OCI-LY7 (cell line): ENCODE results near the gene LRIT1. TPM values are rescaled to one million over a fixed set of nuclear protein-coding genes. Genes with fewer than 3 reads are reported as not detected.

ENCODE experiments used
- Bru-seq: library from RNA; stranded (reverse); fragments of 400-500 nt; gene quantifications from one replicate; lab custom pipeline; 2021; lab: Mats Ljungman, UMichigan
- BruChase-seq, 2 experiments: library from RNA; stranded (reverse); fragments of 400-500 nt; gene quantifications; one replicate each; lab custom pipeline; 2021; lab: Mats Ljungman, UMichigan
- BruUV-seq: library from RNA; stranded (reverse); fragments of 400-500 nt; replicated peaks from 2 replicates; lab custom pipeline; 2021; lab: Mats Ljungman, UMichigan
- CTCF ChIA-PET: fragments of 300-600 bp; sonication (Branson Sonifier 250); formaldehyde crosslinking; loops from one replicate; lab custom pipeline; 2022; ENCODE audit warnings: antibody characterized with exemption; ENCODE audit not compliant: unreplicated experiment; lab: Charles Lee
- POLR2A ChIA-PET: fragments of 300-600 bp; sonication (Branson Sonifier 250); formaldehyde crosslinking; loops from one replicate; lab custom pipeline; 2022; ENCODE audit warnings: antibody characterized with exemption; lab: Charles Lee
- DNase-seq: peaks from one replicate; pipeline ENCODE4 v3.0.0-alpha.2; 2015; ENCODE audit warnings: low spot score
- H2AFZ ChIP-seq: fragments of 200-600 bp; sonication (generic), shearing (Covaris generic); 2 replicates; pipeline ENCODE4 v1.6.1; 2014; ENCODE audit warnings: mild to moderate bottlenecking, antibody characterized with exemption, low read length, moderate library complexity
- H3K27ac ChIP-seq: fragments of 200-600 bp; sonication (generic); 2 replicates; pipeline ENCODE4 v1.5.1; 2014; ENCODE audit warnings: mixed run types, low read depth, mild to moderate bottlenecking, moderate library complexity, low read length, inconsistent platforms; ENCODE audit not compliant: poor library complexity, severe bottlenecking
- H3K36me3 ChIP-seq: fragments of 200-600 bp; sonication (generic); 2 replicates; pipeline ENCODE4 v1.6.1; 2014; ENCODE audit warnings: mild to moderate bottlenecking, antibody characterized with exemption, low read length, moderate library complexity, mixed read lengths; ENCODE audit not compliant: insufficient read depth
- H3K4me1 ChIP-seq: fragments of 200-600 bp; sonication (generic); 2 replicates; pipeline ENCODE4 v1.5.1; 2014; ENCODE audit warnings: mild to moderate bottlenecking, low read length; ENCODE audit not compliant: insufficient read depth, poor library complexity, severe bottlenecking
- H3K4me2 ChIP-seq: fragments of 200-600 bp; sonication (generic); 2 replicates; pipeline ENCODE4 v1.6.1; 2014; ENCODE audit warnings: mild to moderate bottlenecking, low read length
- H3K4me3 ChIP-seq: fragments of 200-600 bp; sonication (generic); 2 replicates; pipeline ENCODE4 v1.5.1; 2014; ENCODE audit warnings: mild to moderate bottlenecking, low read depth, low read length; ENCODE audit not compliant: poor library complexity, severe bottlenecking
- H3K79me2 ChIP-seq: fragments of 200-600 bp; sonication (generic); 2 replicates; pipeline ENCODE4 v1.6.1; 2016; ENCODE audit warnings: low read depth, mild to moderate bottlenecking, low read length, moderate library complexity, mixed read lengths; ENCODE audit not compliant: insufficient read depth
- H3K9me2 ChIP-seq: fragments of 200-600 bp; sonication (generic); 2 replicates; pipeline ENCODE4 v1.6.1; 2016; ENCODE audit warnings: mild to moderate bottlenecking, low read length, mixed read lengths; ENCODE audit not compliant: insufficient read depth
- H3K9me3 ChIP-seq: fragments of 200-600 bp; sonication (generic); 2 replicates; pipeline ENCODE4 v1.6.1; 2014; ENCODE audit warnings: mild to moderate bottlenecking, mixed run types, low read length, mixed read lengths
- H4K20me1 ChIP-seq: fragments of 200-600 bp; sonication (generic); 2 replicates; pipeline ENCODE4 v1.6.1; 2014; ENCODE audit warnings: mild to moderate bottlenecking, antibody characterized with exemption, low read length, moderate library complexity, mixed read lengths; ENCODE audit not compliant: insufficient read depth
- EZH2phosphoT487 ChIP-seq: fragments of 200-600 bp; sonication (generic); IDR thresholded peaks from 2 replicates; pipeline ENCODE4 v1.6.1; 2018; ENCODE audit warnings: low read depth, borderline replicate concordance, mild to moderate bottlenecking, mixed run types, antibody characterized with exemption, low read length, moderate library complexity, mixed read lengths
- intact Hi-C: fragments of 100-400 bp; cut with micrococcal nuclease; formaldehyde crosslinking; loops from one replicate; pipeline ENCODE4 v1.10.0; 2022; ENCODE audit not compliant: unreplicated experiment
- long read RNA-seq: library from polyadenylated mRNA; stranded (forward); transcript quantifications from one replicate; pipeline ENCODE4 v2.0.0, GENCODE V29; 2022
- total RNA-seq, 2 experiments: library from RNA; depleted of rRNA in 1 of 2; stranded (reverse); fragments of >200 nt in 1 of 2; shearing (Covaris generic) in 1 of 2; gene quantifications; 2 replicates each; pipeline ENCODE4 v1.2.3, GENCODE V29; 2014 to 2022
- TF ChIP-seq, protein P1 (sequence below): fragments of 200-600 bp; sonication (generic); conservative IDR thresholded peaks from 2 replicates; pipeline ENCODE4 v1.5.1; 2014; ENCODE audit warnings: mild to moderate bottlenecking, antibody characterized with exemption, low read length, moderate library complexity, mixed read lengths

The LRIT1 gene, protein sequence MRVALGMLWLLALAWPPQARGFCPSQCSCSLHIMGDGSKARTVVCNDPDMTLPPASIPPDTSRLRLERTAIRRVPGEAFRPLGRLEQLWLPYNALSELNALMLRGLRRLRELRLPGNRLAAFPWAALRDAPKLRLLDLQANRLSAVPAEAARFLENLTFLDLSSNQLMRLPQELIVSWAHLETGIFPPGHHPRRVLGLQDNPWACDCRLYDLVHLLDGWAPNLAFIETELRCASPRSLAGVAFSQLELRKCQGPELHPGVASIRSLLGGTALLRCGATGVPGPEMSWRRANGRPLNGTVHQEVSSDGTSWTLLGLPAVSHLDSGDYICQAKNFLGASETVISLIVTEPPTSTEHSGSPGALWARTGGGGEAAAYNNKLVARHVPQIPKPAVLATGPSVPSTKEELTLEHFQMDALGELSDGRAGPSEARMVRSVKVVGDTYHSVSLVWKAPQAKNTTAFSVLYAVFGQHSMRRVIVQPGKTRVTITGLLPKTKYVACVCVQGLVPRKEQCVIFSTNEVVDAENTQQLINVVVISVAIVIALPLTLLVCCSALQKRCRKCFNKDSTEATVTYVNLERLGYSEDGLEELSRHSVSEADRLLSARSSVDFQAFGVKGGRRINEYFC
- total RNA-seq (2014; rRNA removed; shearing (Covaris generic)), result not detected in 2 replicates
- total RNA-seq (2022), result not detected in 2 replicates
- not detected for Bru-seq, nascent RNA
- BruChase-seq, experiment 1, labeled RNA remaining after a 6-hour chase, result not detected
- not detected for BruChase-seq, experiment 2, labeled RNA remaining after a 2-hour chase
- long read RNA-seq, result 0 reads

DNA sequence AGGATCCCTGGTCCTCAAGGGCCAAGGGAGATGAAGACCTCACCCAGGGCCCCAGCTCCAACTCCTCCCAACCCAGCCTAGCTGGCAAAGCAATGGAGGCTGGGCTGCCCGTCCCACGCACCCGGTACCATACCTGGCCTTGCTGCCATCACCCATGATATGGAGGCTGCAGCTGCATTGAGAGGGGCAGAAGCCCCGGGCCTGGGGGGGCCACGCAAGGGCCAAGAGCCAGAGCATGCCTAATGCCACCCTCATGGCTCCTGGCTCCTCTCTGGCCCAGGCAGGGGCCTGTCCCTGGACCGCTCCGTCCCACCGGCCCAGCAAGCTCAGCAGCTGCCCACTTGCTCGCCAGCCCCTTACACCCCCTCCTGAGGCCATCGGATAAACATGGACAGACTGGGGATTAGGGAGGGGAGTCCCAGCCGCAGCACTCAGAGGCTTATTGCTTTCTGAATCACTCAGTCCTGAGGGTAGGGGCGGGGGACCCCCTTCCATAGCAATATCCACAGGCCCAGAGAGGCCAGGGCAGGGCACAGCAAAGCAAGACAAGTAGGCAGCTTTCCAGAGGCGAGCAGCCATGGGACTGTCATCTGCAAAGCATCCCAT is at the start of gene LRIT1:
Gene LRIT1 (minus strand): TSS at position 362 of the 606 bp plus-strand sequence. CDS start 107 bp downstream, at position 255.
- no peaks in the 10 kb centered on the region for H3K4me1 ChIP-seq
- no peaks in the 10 kb centered on the region for H3K36me3 ChIP-seq
- no peaks in the 10 kb centered on the region for H3K79me2 ChIP-seq
- intact Hi-C loops, result no loop called here
- no peaks in the 10 kb centered on the region for H3K9me3 ChIP-seq
- no peaks in the 10 kb centered on the region for H4K20me1 ChIP-seq
- BruUV-seq, result no TSS peak
- H2AFZ ChIP-seq, result no peak within 1 kb of the TSS
- DNase-seq, result no peak
- no peaks in the 10 kb centered on the region for H3K9me2 ChIP-seq
- TF ChIP-seq, protein P1, sequence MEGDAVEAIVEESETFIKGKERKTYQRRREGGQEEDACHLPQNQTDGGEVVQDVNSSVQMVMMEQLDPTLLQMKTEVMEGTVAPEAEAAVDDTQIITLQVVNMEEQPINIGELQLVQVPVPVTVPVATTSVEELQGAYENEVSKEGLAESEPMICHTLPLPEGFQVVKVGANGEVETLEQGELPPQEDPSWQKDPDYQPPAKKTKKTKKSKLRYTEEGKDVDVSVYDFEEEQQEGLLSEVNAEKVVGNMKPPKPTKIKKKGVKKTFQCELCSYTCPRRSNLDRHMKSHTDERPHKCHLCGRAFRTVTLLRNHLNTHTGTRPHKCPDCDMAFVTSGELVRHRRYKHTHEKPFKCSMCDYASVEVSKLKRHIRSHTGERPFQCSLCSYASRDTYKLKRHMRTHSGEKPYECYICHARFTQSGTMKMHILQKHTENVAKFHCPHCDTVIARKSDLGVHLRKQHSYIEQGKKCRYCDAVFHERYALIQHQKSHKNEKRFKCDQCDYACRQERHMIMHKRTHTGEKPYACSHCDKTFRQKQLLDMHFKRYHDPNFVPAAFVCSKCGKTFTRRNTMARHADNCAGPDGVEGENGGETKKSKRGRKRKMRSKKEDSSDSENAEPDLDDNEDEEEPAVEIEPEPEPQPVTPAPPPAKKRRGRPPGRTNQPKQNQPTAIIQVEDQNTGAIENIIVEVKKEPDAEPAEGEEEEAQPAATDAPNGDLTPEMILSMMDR, result no peak
- TF ChIP-seq EZH2phosphoT487, result no peak
- ChIA-PET CTCF (no interaction called here), POLR2A (no interaction called here)
- no peak within 1 kb of the TSS for H3K27ac ChIP-seq
- H3K4me2 ChIP-seq, result no peak within 1 kb of the TSS
- no peak within 1 kb of the TSS for H3K4me3 ChIP-seq

- no peaks in the 10 kb centered on the region for H3K9me3 ChIP-seq
- no peak overlapping the region for H3K4me3 ChIP-seq
- DNase-seq, result no peak
- no peaks in the 10 kb centered on the region for H3K79me2 ChIP-seq
- intact Hi-C loops, result no loop called here
- H4K20me1 ChIP-seq, result no peaks in the 10 kb centered on the region
- ChIA-PET CTCF (no interaction called here), POLR2A (no interaction called here)
- no peak overlapping the region for H2AFZ ChIP-seq
- H3K27ac ChIP-seq, result no peak overlapping the region
- BruUV-seq, result no TSS peak
- H3K9me2 ChIP-seq, result no peaks in the 10 kb centered on the region
- H3K4me2 ChIP-seq, result no peak overlapping the region
- H3K4me1 ChIP-seq, result no peaks in the 10 kb centered on the region
- no peak for TF ChIP-seq EZH2phosphoT487
- TF ChIP-seq, protein P1, result no peak
- H3K36me3 ChIP-seq, result no peaks in the 10 kb centered on the region
Observed at GRCh38 chr10:84290235-84290634, 48.9 kb upstream of the LRIT1 start.
